ENCODE data around the gene CCDC69. TPM values are rescaled to one million over a fixed set of nuclear protein-coding genes. Genes with fewer than 3 reads are reported as not detected.
A peak's percentile ranks its signal among the peaks of the same experiment; 100 is the strongest.
"Not testable (repeated sequence)": the region's sequence is repeated elsewhere in the genome, so short reads cannot be mapped to it uniquely, and the experiment has no call there.

CCDC69 gene
- total and polyA plus RNA-seq, 2 donors: 30.9 to 37.9 TPM

GRCh38 chr5:151205411-151205810, 18.5 kb downstream of the CCDC69 start:
- WGBS: 97% methylated on average over 10 of the region's 10 CpGs
- H3K36me3 ChIP-seq (ENCODE audit: control insufficient read depth in 2 of 2, insufficient read depth in 2 of 2, low read length in 1 of 2): peaks cover 14 to 41% of the 10 kb centered on the region in 2 donors
- peaks cover 37 to 51% of the 10 kb centered on the region in 2 donors for H3K4me1 ChIP-seq (ENCODE audit: control insufficient read depth in 2 of 2, insufficient read depth in 2 of 2, low read length in 2 of 2)
- H3K27me3 ChIP-seq (ENCODE audit: control insufficient read depth in 2 of 2, insufficient read depth in 1 of 2, low read length in 1 of 2): no peaks in the 10 kb centered on the region
- H3K4me3 ChIP-seq (ENCODE audit: low read length in 2 of 2): no peak overlapping the region
- DNase-seq (ENCODE audit: low read depth in 6 of 9, low spot score in 9 of 9): no peak
- H3K27ac ChIP-seq (ENCODE audit: low read depth in 1 of 2, low read length in 1 of 2): peak overlapping the region; percentile 17 to 18
- H3K9me3 ChIP-seq (ENCODE audit: control insufficient read depth in 2 of 2, insufficient read depth in 1 of 2, low read length in 1 of 2): no peaks in the 10 kb centered on the region

GRCh38 chr5:151204051-151204450, 19.8 kb downstream of the CCDC69 start:
- Histone ChIP-seq H3K9me3 (ENCODE audit: control insufficient read depth in 2 of 2, insufficient read depth in 1 of 2, low read length in 1 of 2) (no peaks in the 10 kb centered on the region), H3K36me3 (ENCODE audit: control insufficient read depth in 2 of 2, insufficient read depth in 2 of 2, low read length in 1 of 2) (peaks cover 24 to 54% of the 10 kb centered on the region in 2 donors), H3K27ac (ENCODE audit: low read depth in 1 of 2, low read length in 1 of 2) (no peak overlapping the region), H3K4me3 (ENCODE audit: low read length in 2 of 2) (no peak overlapping the region), H3K27me3 (ENCODE audit: control insufficient read depth in 2 of 2, insufficient read depth in 1 of 2, low read length in 1 of 2) (no peaks in the 10 kb centered on the region), H3K4me1 (ENCODE audit: control insufficient read depth in 2 of 2, insufficient read depth in 2 of 2, low read length in 2 of 2) (peaks cover 30 to 38% of the 10 kb centered on the region in 2 donors)
- no peak for DNase-seq (ENCODE audit: low read depth in 6 of 9, low spot score in 9 of 9)
- 98% methylated on average over 5 of the region's 5 CpGs for WGBS

GRCh38 chr5:151202381-151203139, 21.3 kb downstream of the CCDC69 start:
- H3K27me3 ChIP-seq (ENCODE audit: control insufficient read depth in 2 of 2, insufficient read depth in 1 of 2, low read length in 1 of 2): no peaks in the 10 kb centered on the region
- H3K36me3 ChIP-seq (ENCODE audit: control insufficient read depth in 2 of 2, insufficient read depth in 2 of 2, low read length in 1 of 2): peaks cover 32 to 60% of the 10 kb centered on the region in 2 donors
- no peak overlapping the region for H3K4me3 ChIP-seq (ENCODE audit: low read length in 2 of 2)
- H3K27ac ChIP-seq (ENCODE audit: low read depth in 1 of 2, low read length in 1 of 2): peak overlapping the region; percentile 8 to 23
- peak in 2 of 9 donors; percentile 23 to 45 for DNase-seq (ENCODE audit: low read depth in 6 of 9, low spot score in 9 of 9)
- no peaks in the 10 kb centered on the region for H3K9me3 ChIP-seq (ENCODE audit: control insufficient read depth in 2 of 2, insufficient read depth in 1 of 2, low read length in 1 of 2)
- peaks cover 20 to 27% of the 10 kb centered on the region in 2 donors for H3K4me1 ChIP-seq (ENCODE audit: control insufficient read depth in 2 of 2, insufficient read depth in 2 of 2, low read length in 2 of 2)
- WGBS: 80% methylated on average over 5 of the region's 5 CpGs

- Histone ChIP-seq H3K4me1 (ENCODE audit: control insufficient read depth in 2 of 2, insufficient read depth in 2 of 2, low read length in 2 of 2) (peaks cover 29 to 36% of the 10 kb centered on the region in 2 donors), H3K27me3 (ENCODE audit: control insufficient read depth in 2 of 2, insufficient read depth in 1 of 2, low read length in 1 of 2) (no peaks in the 10 kb centered on the region), H3K4me3 (ENCODE audit: low read length in 2 of 2) (no peak overlapping the region), H3K36me3 (ENCODE audit: control insufficient read depth in 2 of 2, insufficient read depth in 2 of 2, low read length in 1 of 2) (peaks cover 36 to 64% of the 10 kb centered on the region in 2 donors), H3K9me3 (ENCODE audit: control insufficient read depth in 2 of 2, insufficient read depth in 1 of 2, low read length in 1 of 2) (no peaks in the 10 kb centered on the region), H3K27ac (ENCODE audit: low read depth in 1 of 2, low read length in 1 of 2) (no peak overlapping the region)
- WGBS: 95% methylated on average over 6 of the region's 6 CpGs
- DNase-seq (ENCODE audit: low read depth in 6 of 9, low spot score in 9 of 9): no peak
Measured at GRCh38 chr5:151200913-151201595, 22.8 kb downstream of the CCDC69 start.

- no peak for DNase-seq (ENCODE audit: low read depth in 6 of 9, low spot score in 9 of 9)
- Histone ChIP-seq H3K27ac (ENCODE audit: low read depth in 1 of 2, low read length in 1 of 2) (no peak overlapping the region), H3K4me1 (ENCODE audit: control insufficient read depth in 2 of 2, insufficient read depth in 2 of 2, low read length in 2 of 2) (peaks cover 20 to 27% of the 10 kb centered on the region in 2 donors), H3K4me3 (ENCODE audit: low read length in 2 of 2) (no peak overlapping the region), H3K27me3 (ENCODE audit: control insufficient read depth in 2 of 2, insufficient read depth in 1 of 2, low read length in 1 of 2) (no peaks in the 10 kb centered on the region), H3K9me3 (ENCODE audit: control insufficient read depth in 2 of 2, insufficient read depth in 1 of 2, low read length in 1 of 2) (no peaks in the 10 kb centered on the region), H3K36me3 (ENCODE audit: control insufficient read depth in 2 of 2, insufficient read depth in 2 of 2, low read length in 1 of 2) (peaks cover 36 to 63% of the 10 kb centered on the region in 2 donors)
- 98% methylated on average over 7 of the region's 7 CpGs for WGBS
Measured at GRCh38 chr5:151199581-151200185, 24.2 kb downstream of the CCDC69 start.

- no peak overlapping the region for H3K4me3 ChIP-seq (ENCODE audit: low read length in 2 of 2)
- H3K27ac ChIP-seq (ENCODE audit: low read depth in 1 of 2, low read length in 1 of 2): no peak overlapping the region
- peaks cover 36 to 57% of the 10 kb centered on the region in 2 donors for H3K36me3 ChIP-seq (ENCODE audit: control insufficient read depth in 2 of 2, insufficient read depth in 2 of 2, low read length in 1 of 2)
- no peak for DNase-seq (ENCODE audit: low read depth in 6 of 9, low spot score in 9 of 9)
- no peaks in the 10 kb centered on the region for H3K27me3 ChIP-seq (ENCODE audit: control insufficient read depth in 2 of 2, insufficient read depth in 1 of 2, low read length in 1 of 2)
- H3K4me1 ChIP-seq (ENCODE audit: control insufficient read depth in 2 of 2, insufficient read depth in 2 of 2, low read length in 2 of 2): peaks cover 20 to 27% of the 10 kb centered on the region in 2 donors
- no peaks in the 10 kb centered on the region for H3K9me3 ChIP-seq (ENCODE audit: control insufficient read depth in 2 of 2, insufficient read depth in 1 of 2, low read length in 1 of 2)
- 98% methylated on average over 5 of the region's 5 CpGs for WGBS
Measured at GRCh38 chr5:151198861-151199260, 25.0 kb downstream of the CCDC69 start.

- Histone ChIP-seq H3K27ac (ENCODE audit: low read depth in 1 of 2, low read length in 1 of 2) (peak overlapping the region in 1 of 2 donors; percentile 84), H3K36me3 (ENCODE audit: control insufficient read depth in 2 of 2, insufficient read depth in 2 of 2, low read length in 1 of 2) (peaks cover 33 to 51% of the 10 kb centered on the region in 2 donors), H3K4me1 (ENCODE audit: control insufficient read depth in 2 of 2, insufficient read depth in 2 of 2, low read length in 2 of 2) (peaks cover 13 to 17% of the 10 kb centered on the region in 2 donors)
- WGBS: 96% methylated on average over 9 of the region's 9 CpGs
- not testable (repeated sequence) for H3K4me3 ChIP-seq (ENCODE audit: low read length in 2 of 2); H3K9me3 ChIP-seq (ENCODE audit: control insufficient read depth in 2 of 2, insufficient read depth in 1 of 2, low read length in 1 of 2); H3K27me3 ChIP-seq (ENCODE audit: control insufficient read depth in 2 of 2, insufficient read depth in 1 of 2, low read length in 1 of 2); DNase-seq (ENCODE audit: low read depth in 6 of 9, low spot score in 9 of 9)
Measured at GRCh38 chr5:151197291-151197600, 26.6 kb downstream of the CCDC69 start.

GRCh38 chr5:151196556-151197290, 27.2 kb downstream of the CCDC69 start:
- Histone ChIP-seq H3K4me3 (ENCODE audit: low read length in 2 of 2) (no peak overlapping the region), H3K27ac (ENCODE audit: low read depth in 1 of 2, low read length in 1 of 2) (peak overlapping the region in 1 of 2 donors; percentile 84), H3K27me3 (ENCODE audit: control insufficient read depth in 2 of 2, insufficient read depth in 1 of 2, low read length in 1 of 2) (no peaks in the 10 kb centered on the region), H3K36me3 (ENCODE audit: control insufficient read depth in 2 of 2, insufficient read depth in 2 of 2, low read length in 1 of 2) (peaks cover 33 to 49% of the 10 kb centered on the region in 2 donors), H3K9me3 (ENCODE audit: control insufficient read depth in 2 of 2, insufficient read depth in 1 of 2, low read length in 1 of 2) (peaks cover 0 to 7% of the 10 kb centered on the region in 2 donors), H3K4me1 (ENCODE audit: control insufficient read depth in 2 of 2, insufficient read depth in 2 of 2, low read length in 2 of 2) (peaks cover 11 to 14% of the 10 kb centered on the region in 2 donors)
- peak in 1 of 9 donors; percentile 51 for DNase-seq (ENCODE audit: low read depth in 6 of 9, low spot score in 9 of 9)
- 72% methylated on average over 5 of the region's 5 CpGs for WGBS

All from thymus (tissue), 11 donors.